WTC11 (cell line): ENCODE measurements around the gene NEBL. TPM values are rescaled to one million over a fixed set of nuclear protein-coding genes. Genes with fewer than 3 reads are reported as not detected.

Experiments
- ATAC-seq: fragments of 200-7000 bp; cut with Tn5 transposase; 2 replicates; pipeline ENCODE4 v1.10.0; 2021; ENCODE audit warnings: mild to moderate bottlenecking, moderate library complexity
- CTCF ChIA-PET: fragments of 300-600 bp; sonication (Branson Sonifier 250); formaldehyde crosslinking; loops from one replicate; lab custom pipeline; 2021; ENCODE audit warnings: antibody characterized with exemption; lab: Charles Lee
- POLR2A ChIA-PET: fragments of 350-600 bp; sonication (Branson Sonifier 250); formaldehyde crosslinking; loops from one replicate; lab custom pipeline; 2021; ENCODE audit warnings: antibody characterized with exemption; lab: Charles Lee
- DNase-seq: peaks from one replicate; pipeline ENCODE4 v3.0.0; 2021; ENCODE audit warnings: low spot score
- H3K27ac Mint-ChIP-seq: 2 replicates; pipeline ENCODE4 v1.8.0; 2021; ENCODE audit warnings: mixed read lengths
- H3K27me3 Mint-ChIP-seq: 2 replicates; pipeline ENCODE4 v1.8.0; 2021; ENCODE audit warnings: low read depth, mild to moderate bottlenecking, moderate library complexity, mixed read lengths
- H3K36me3 Mint-ChIP-seq: 2 replicates; pipeline ENCODE4 v1.8.0; 2021; ENCODE audit warnings: mixed read lengths
- H3K4me1 Mint-ChIP-seq: 2 replicates; pipeline ENCODE4 v1.8.0; 2022; ENCODE audit warnings: mixed read lengths
- H3K4me3 Mint-ChIP-seq: 2 replicates; pipeline ENCODE4 v1.8.0; 2021; ENCODE audit warnings: mild to moderate bottlenecking, moderate library complexity, mixed read lengths
- H3K9me3 Mint-ChIP-seq: 2 replicates; pipeline ENCODE4 v1.8.0; 2021; ENCODE audit warnings: mixed read lengths
- AFF4 ChIP-seq: sonication (generic); formaldehyde crosslinking; IDR thresholded peaks from 2 replicates; pipeline ENCODE4 v1.8.1; 2023; ENCODE audit warnings: mild to moderate bottlenecking, missing genetic modification reagents, borderline replicate concordance
- AR ChIP-seq: fragments of 250-450 bp; sonication (Bioruptor Pico); IDR thresholded peaks from 2 replicates; pipeline ENCODE4 v1.9.0; 2021; ENCODE audit warnings: mild to moderate bottlenecking
- CREB1 ChIP-seq: sonication (generic); formaldehyde crosslinking; IDR thresholded peaks from 2 replicates; pipeline ENCODE4 v1.8.0; 2023; ENCODE audit warnings: mild to moderate bottlenecking, missing genetic modification reagents
- CREM ChIP-seq: sonication (generic); formaldehyde crosslinking; IDR thresholded peaks from 2 replicates; pipeline ENCODE4 v1.8.1; 2022; ENCODE audit warnings: mild to moderate bottlenecking, missing genetic modification reagents, moderate library complexity
- E2F1 ChIP-seq: sonication (generic); formaldehyde crosslinking; IDR thresholded peaks from 2 replicates; pipeline ENCODE4 v1.8.0; 2022; ENCODE audit warnings: mild to moderate bottlenecking, missing genetic modification reagents
- ELF4 ChIP-seq: sonication (generic); formaldehyde crosslinking; IDR thresholded peaks from 2 replicates; pipeline ENCODE4 v1.8.1; 2022; ENCODE audit warnings: low read depth, mild to moderate bottlenecking, moderate library complexity, missing genetic modification reagents
- FOXK1 ChIP-seq: sonication (generic); formaldehyde crosslinking; IDR thresholded peaks from 2 replicates; pipeline ENCODE4 v1.8.0; 2022; ENCODE audit warnings: mild to moderate bottlenecking, moderate library complexity, missing genetic modification reagents
- GTF2I ChIP-seq: fragments of 250-450 bp; sonication (Bioruptor Pico); conservative IDR thresholded peaks from 2 replicates; pipeline ENCODE4 v1.4.0; 2021; ENCODE audit warnings: mild to moderate bottlenecking
- IRF1 ChIP-seq: sonication (generic); formaldehyde crosslinking; IDR thresholded peaks from 2 replicates; pipeline ENCODE4 v1.8.0; 2023; ENCODE audit warnings: missing genetic modification reagents
- MLX ChIP-seq: sonication (generic); formaldehyde crosslinking; IDR thresholded peaks from 2 replicates; pipeline ENCODE4 v1.8.1; 2023; ENCODE audit warnings: mild to moderate bottlenecking, missing genetic modification reagents, moderate library complexity
- NFATC4 ChIP-seq: fragments of 250-450 bp; sonication (Bioruptor Pico); IDR thresholded peaks from 2 replicates; pipeline ENCODE4 v1.9.0; 2021; ENCODE audit warnings: mild to moderate bottlenecking
- NFE2L1 ChIP-seq: sonication (generic); formaldehyde crosslinking; IDR thresholded peaks from 2 replicates; pipeline ENCODE4 v1.8.1; 2023; ENCODE audit warnings: missing genetic modification reagents
- NR1H2 ChIP-seq: sonication (generic); formaldehyde crosslinking; IDR thresholded peaks from 2 replicates; pipeline ENCODE4 v1.9.0; 2021; ENCODE audit warnings: mild to moderate bottlenecking, moderate library complexity, missing genetic modification reagents
- NR2C2 ChIP-seq: sonication (generic); formaldehyde crosslinking; IDR thresholded peaks from 2 replicates; pipeline ENCODE4 v1.8.0; 2022; ENCODE audit warnings: mild to moderate bottlenecking, missing genetic modification reagents
- STAT6 ChIP-seq: sonication (generic); formaldehyde crosslinking; conservative IDR thresholded peaks from 2 replicates; pipeline ENCODE4 v1.8.1; 2023; ENCODE audit warnings: mild to moderate bottlenecking, low read depth, missing genetic modification reagents, moderate library complexity
- TEAD1 ChIP-seq: sonication (generic); formaldehyde crosslinking; IDR thresholded peaks from 2 replicates; pipeline ENCODE4 v1.8.0; 2022; ENCODE audit warnings: mild to moderate bottlenecking, missing genetic modification reagents
- ZNF121 ChIP-seq: sonication (generic); formaldehyde crosslinking; IDR thresholded peaks from 2 replicates; pipeline ENCODE4 v1.8.0; 2023; ENCODE audit warnings: missing genetic modification reagents
- ZNF219 ChIP-seq: sonication (generic); formaldehyde crosslinking; IDR thresholded peaks from 2 replicates; pipeline ENCODE4 v1.8.0; 2023; ENCODE audit warnings: missing genetic modification reagents, mild to moderate bottlenecking, borderline replicate concordance
- ZNF232 ChIP-seq: sonication (generic); formaldehyde crosslinking; IDR thresholded peaks from 2 replicates; pipeline ENCODE4 v1.8.0; 2022; ENCODE audit warnings: mild to moderate bottlenecking, missing genetic modification reagents
- ZNF263 ChIP-seq: sonication (generic); formaldehyde crosslinking; IDR thresholded peaks from 2 replicates; pipeline ENCODE4 v1.8.1; 2022; ENCODE audit warnings: low read depth, mild to moderate bottlenecking, moderate library complexity, missing genetic modification reagents
- total RNA-seq: library from RNA; stranded (reverse); gene quantifications from 3 replicates; pipeline ENCODE4 v1.2.3, GENCODE V29; 2021

NEBL gene
- total RNA-seq, 1 experiment from 2014 or later = 8.9 TPM

- DNase-seq = no peak
- peaks cover 26% of the 10 kb centered on the region for H3K9me3 Mint-ChIP-seq
- ATAC-seq = no peak
- H3K4me3 Mint-ChIP-seq = no peak overlapping the region
- peaks cover 8% of the 10 kb centered on the region; the same call in 1 of the 2 replicates for H3K36me3 Mint-ChIP-seq
- no peaks in the 10 kb centered on the region for H3K4me1 Mint-ChIP-seq
- no peaks in the 10 kb centered on the region for H3K27me3 Mint-ChIP-seq
- ChIA-PET CTCF (no interaction called here), POLR2A (no interaction called here)
- no peak overlapping the region for H3K27ac Mint-ChIP-seq
- no peak for TF ChIP-seq GTF2I (CRISPR knock-in tag)
- TF ChIP-seq NFE2L1 (CRISPR knock-in tag) = no peak
These were observed 62.3 kb downstream of the NEBL start for GRCh38 chr10:20834825-20835224.

- H3K4me3 Mint-ChIP-seq = no peak overlapping the region
- no peaks in the 10 kb centered on the region for H3K4me1 Mint-ChIP-seq
- TF ChIP-seq AFF4 (CRISPR knock-in tag) (no peak), AR (CRISPR knock-in tag) (no peak), ELF4 (no peak), ZNF263 (CRISPR knock-in tag) (no peak), FOXK1 (no peak), E2F1 (CRISPR knock-in tag) (no peak), ZNF232 (CRISPR knock-in tag) (no peak)
- CTCF ChIA-PET = no interaction called here
- DNase-seq = no peak
- no peaks in the 10 kb centered on the region for H3K9me3 Mint-ChIP-seq
- POLR2A ChIA-PET = no interaction called here
- 0 out of 2 replicates have a peak, but pooled peaks cover 2% of the 10 kb centered on the region for H3K36me3 Mint-ChIP-seq
- H3K27ac Mint-ChIP-seq = no peak overlapping the region
- H3K27me3 Mint-ChIP-seq = no peaks in the 10 kb centered on the region
- ATAC-seq = no peak
These were observed 74.3 kb downstream of the NEBL start for GRCh38 chr10:20822825-20823224.

GRCh38 chr10:20817646-20818045 is 79.5 kb downstream of the NEBL start:
- CTCF ChIA-PET = no interaction called here
- no peak for ATAC-seq
- TF ChIP-seq ZNF121 (CRISPR knock-in tag) (no peak), MLX (no peak), ZNF219 (CRISPR knock-in tag) (no peak), CREB1 (no peak), NFATC4 (no peak), IRF1 (CRISPR knock-in tag) (no peak), CREM (CRISPR knock-in tag) (no peak), STAT6 (no peak), NR1H2 (CRISPR knock-in tag) (no peak), TEAD1 (no peak), NR2C2 (no peak)

More at GRCh38 chr10:20817646-20818045, 79.5 kb downstream of the NEBL start:
- H3K9me3 Mint-ChIP-seq = no peaks in the 10 kb centered on the region
- no peak overlapping the region for H3K4me3 Mint-ChIP-seq
- H3K36me3 Mint-ChIP-seq = no peaks in the 10 kb centered on the region
- no peaks in the 10 kb centered on the region for H3K4me1 Mint-ChIP-seq
- no peak overlapping the region for H3K27ac Mint-ChIP-seq
- H3K27me3 Mint-ChIP-seq = no peaks in the 10 kb centered on the region
- POLR2A ChIA-PET = no interaction called here
- DNase-seq = no peak
